MM.1S (cell line): ENCODE measurements around the gene GAGE10.

Experiments used
- DNase-seq: peaks from one replicate; pipeline ENCODE4 v3.0.0-alpha.2; 2015
- H2AFZ ChIP-seq: fragments of 300-600 bp; sonication (generic); 2 replicates; pipeline ENCODE4 v1.6.0; 2016; ENCODE audit warnings: antibody characterized with exemption, low read length
- H3F3A ChIP-seq: fragments of 300-600 bp; sonication (generic); 2 replicates; pipeline ENCODE4 v1.6.1; 2016; ENCODE audit warnings: mild to moderate bottlenecking, antibody characterized with exemption, low read length, moderate library complexity, mixed read lengths; ENCODE audit not compliant: insufficient read depth
- H3K27ac ChIP-seq: fragments of 300-600 bp; sonication (generic); 2 replicates; pipeline ENCODE4 v1.5.1; 2016; ENCODE audit warnings: mild to moderate bottlenecking, low read length
- H3K27me3 ChIP-seq: fragments of 300-600 bp; sonication (generic); replicated peaks from 2 replicates; pipeline ENCODE4 v1.6.0; 2016; ENCODE audit warnings: low read length; ENCODE audit not compliant: insufficient read depth
- H3K36me3 ChIP-seq: fragments of 300-600 bp; sonication (generic); replicated peaks from 2 replicates; pipeline ENCODE4 v1.6.1; 2016; ENCODE audit warnings: mild to moderate bottlenecking, low read length, mixed read lengths; ENCODE audit not compliant: insufficient read depth
- H3K4me1 ChIP-seq: fragments of 300-600 bp; sonication (generic); 2 replicates; pipeline ENCODE4 v1.6.1; 2016; ENCODE audit warnings: low read length, mixed read lengths
- H3K4me2 ChIP-seq: fragments of 300-600 bp; sonication (generic); 2 replicates; pipeline ENCODE4 v1.6.0; 2016; ENCODE audit warnings: low read depth, low read length
- H3K4me3 ChIP-seq: fragments of 300-600 bp; sonication (generic); 2 replicates; pipeline ENCODE4 v1.5.1; 2016; ENCODE audit warnings: low read length, mixed read lengths
- H3K79me2 ChIP-seq: fragments of 300-600 bp; sonication (generic); 2 replicates; pipeline ENCODE4 v1.6.1; 2016; ENCODE audit warnings: mixed run types, low read length, mixed read lengths
- H3K9ac ChIP-seq: fragments of 300-600 bp; sonication (generic); 2 replicates; pipeline ENCODE4 v1.6.1; 2016; ENCODE audit warnings: low read length, mixed read lengths
- H3K9me2 ChIP-seq: fragments of 300-600 bp; sonication (generic); replicated peaks from 2 replicates; pipeline ENCODE4 v1.6.1; 2016; ENCODE audit warnings: mild to moderate bottlenecking, low read length, mixed read lengths; ENCODE audit not compliant: insufficient read depth
- H3K9me3 ChIP-seq: fragments of 300-600 bp; sonication (generic); replicated peaks from 2 replicates; pipeline ENCODE4 v1.6.1; 2016; ENCODE audit warnings: mild to moderate bottlenecking, low read length, mixed read lengths; ENCODE audit not compliant: insufficient read depth
- H4K20me1 ChIP-seq: fragments of 300-600 bp; sonication (generic); 2 replicates; pipeline ENCODE4 v1.6.1; 2016; ENCODE audit warnings: mild to moderate bottlenecking, low read length, moderate library complexity, mixed read lengths; ENCODE audit not compliant: insufficient read depth
- CTCF ChIP-seq: fragments of 300-600 bp; sonication (generic); IDR thresholded peaks from 2 replicates; pipeline ENCODE4 v1.5.1; 2016; ENCODE audit warnings: antibody characterized with exemption, low read length, mixed read lengths
- EZH2 ChIP-seq: fragments of 300-600 bp; sonication (generic); optimal IDR thresholded peaks from 2 replicates; pipeline ENCODE3; 2017; ENCODE audit warnings: low read depth, mild to moderate bottlenecking, antibody characterized with exemption, low read length, mixed read lengths
- EZH2phosphoT487 ChIP-seq: fragments of 300-600 bp; sonication (generic); IDR thresholded peaks from 2 replicates; pipeline ENCODE4 v1.6.1; 2018; ENCODE audit warnings: antibody characterized with exemption, low read length

The GAGE10 gene

GRCh38 chrX:49308604-49309269 is 5.3 kb downstream of the GAGE10 start:
- TF ChIP-seq CTCF (no peak), EZH2 (no peak), EZH2phosphoT487 (no peak)
- Histone ChIP-seq H3K9me3 (no peaks in the 10 kb centered on the region), H3K79me2 (no peaks in the 10 kb centered on the region), H3K27ac (no peak overlapping the region), H3K36me3 (no peaks in the 10 kb centered on the region), H4K20me1 (no peaks in the 10 kb centered on the region), H3F3A (no peaks in the 10 kb centered on the region), H3K9me2 (no peaks in the 10 kb centered on the region), H3K9ac (no peak overlapping the region), H2AFZ (no peak overlapping the region), H3K27me3 (no peaks in the 10 kb centered on the region), H3K4me1 (no peaks in the 10 kb centered on the region), H3K4me3 (no peak overlapping the region), H3K4me2 (peak overlapping the region; percentile 32; the same call in 1 of the 2 replicates)
- DNase-seq = no peak

- Histone ChIP-seq H3K79me2 (no peaks in the 10 kb centered on the region), H3K9me2 (no peaks in the 10 kb centered on the region), H3K4me3 (no peak overlapping the region), H3K9me3 (no peaks in the 10 kb centered on the region), H2AFZ (no peak overlapping the region), H3F3A (no peaks in the 10 kb centered on the region), H4K20me1 (no peaks in the 10 kb centered on the region), H3K27me3 (no peaks in the 10 kb centered on the region), H3K36me3 (no peaks in the 10 kb centered on the region), H3K27ac (no peak overlapping the region), H3K4me2 (no peak overlapping the region; the same call in 1 of the 2 replicates), H3K4me1 (no peaks in the 10 kb centered on the region), H3K9ac (no peak overlapping the region)
- TF ChIP-seq CTCF = no peak
- TF ChIP-seq EZH2phosphoT487 = no peak
- TF ChIP-seq EZH2 = no peak
- no peak for DNase-seq
Observed at GRCh38 chrX:49309401-49309981, 6.0 kb downstream of the GAGE10 start.

- Histone ChIP-seq H3K27me3 (no peaks in the 10 kb centered on the region), H3K79me2 (no peaks in the 10 kb centered on the region), H3K4me3 (no peak overlapping the region), H2AFZ (no peak overlapping the region), H3F3A (no peaks in the 10 kb centered on the region), H3K4me1 (no peaks in the 10 kb centered on the region), H3K27ac (no peak overlapping the region), H3K36me3 (no peaks in the 10 kb centered on the region), H3K4me2 (no peak overlapping the region), H3K9me2 (no peaks in the 10 kb centered on the region), H4K20me1 (no peaks in the 10 kb centered on the region), H3K9me3 (no peaks in the 10 kb centered on the region), H3K9ac (no peak overlapping the region)
- no peak for TF ChIP-seq CTCF
- TF ChIP-seq EZH2 = no peak
- TF ChIP-seq EZH2phosphoT487 = no peak
- DNase-seq = no peak
Observed at GRCh38 chrX:49310371-49310770, 6.9 kb downstream of the GAGE10 start.
